IPS-11a (cell line): ENCODE data around the gene PARP12.

Experiments
- H3K4me3 ChIP-seq: one replicate; pipeline ENCODE4 v1.5.1; 2013; ENCODE audit warnings: low read depth, low read length, control low read depth

PARP12 gene

DNA sequence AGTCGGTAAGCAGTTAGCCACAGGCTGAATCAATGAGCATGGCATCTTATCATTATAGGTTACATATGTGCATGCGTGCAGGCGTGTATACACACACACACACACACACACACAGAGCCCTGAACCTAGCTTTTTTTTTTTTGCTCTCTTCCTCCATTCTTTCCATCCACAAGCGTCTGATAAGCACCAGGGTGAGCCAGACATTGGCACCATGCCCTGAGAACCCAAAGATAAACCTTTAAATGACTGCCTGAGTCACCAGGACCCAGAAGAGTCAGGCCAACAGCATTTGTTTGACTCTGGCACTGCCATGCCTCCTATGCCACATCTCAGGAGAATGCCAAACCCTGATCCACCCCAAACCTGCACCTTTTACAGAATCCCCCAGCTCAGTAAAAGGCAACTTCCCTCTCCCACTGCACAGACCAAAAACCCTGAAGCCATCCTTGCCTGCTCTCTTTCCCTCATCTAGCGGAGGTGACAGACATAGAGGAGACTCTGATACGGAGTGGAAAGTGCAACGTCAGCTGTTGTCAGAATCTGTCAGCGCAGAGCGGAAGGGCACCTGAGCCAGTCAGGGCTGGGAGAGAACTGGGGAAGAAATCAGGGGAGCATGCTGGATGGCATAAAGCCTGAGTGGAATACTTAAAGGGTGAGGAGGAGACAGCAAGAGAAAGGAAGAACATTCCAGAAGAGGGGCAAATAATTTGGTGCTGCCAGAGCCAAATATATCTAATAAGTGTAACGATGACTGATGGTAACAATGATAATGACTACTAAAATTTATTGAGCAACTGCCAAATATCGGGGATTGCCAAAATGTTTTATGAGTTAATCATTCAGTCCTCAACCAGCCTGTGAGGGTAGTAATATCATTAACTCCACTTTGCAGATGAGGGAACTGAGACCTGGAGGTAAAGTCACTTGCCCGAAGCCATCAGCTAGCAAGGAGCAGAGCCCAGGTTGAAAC is 3.2 kb downstream of the PARP12 start:
- H3K4me3 ChIP-seq: no peak overlapping the region

DNA sequence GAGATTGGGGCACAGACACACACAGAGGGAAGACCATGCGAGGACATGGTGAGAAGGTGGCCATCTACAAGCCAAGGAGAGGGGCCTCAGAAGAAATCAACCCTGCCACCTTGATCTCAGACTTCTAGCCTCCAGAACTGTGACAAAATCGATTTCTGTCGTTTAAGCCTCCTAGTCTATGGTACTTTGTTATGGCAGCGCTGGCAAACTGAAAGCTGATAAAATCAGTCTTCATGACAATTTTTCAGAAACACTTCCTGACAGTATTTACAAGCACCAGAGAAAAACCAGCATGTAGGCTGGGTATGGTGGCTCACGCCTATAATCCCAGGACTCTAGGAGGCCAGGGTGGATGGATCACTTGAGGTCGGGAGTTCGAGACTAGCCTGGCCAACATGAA is 4.2 kb downstream of the PARP12 start:
- H3K4me3 ChIP-seq: no peak overlapping the region

DNA sequence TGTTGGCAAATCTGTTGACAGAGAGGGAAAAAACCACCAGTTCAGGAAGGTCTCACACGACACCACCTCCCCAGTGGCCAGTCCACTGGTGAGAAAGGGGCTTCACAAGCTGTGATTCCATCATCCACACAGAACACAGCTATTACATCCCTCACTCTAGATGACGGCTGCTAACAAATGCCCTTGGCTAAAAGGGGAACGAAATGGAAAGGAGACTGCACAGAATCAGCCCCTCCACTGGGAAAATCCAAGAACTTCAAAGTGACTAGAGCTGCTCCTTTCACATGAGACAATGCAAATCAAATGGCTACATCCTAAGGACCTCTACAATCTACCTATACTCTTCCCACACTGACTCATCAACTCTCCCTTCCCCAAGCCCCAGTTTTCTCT is 5.6 kb downstream of the PARP12 start:
- no peak overlapping the region for H3K4me3 ChIP-seq

DNA sequence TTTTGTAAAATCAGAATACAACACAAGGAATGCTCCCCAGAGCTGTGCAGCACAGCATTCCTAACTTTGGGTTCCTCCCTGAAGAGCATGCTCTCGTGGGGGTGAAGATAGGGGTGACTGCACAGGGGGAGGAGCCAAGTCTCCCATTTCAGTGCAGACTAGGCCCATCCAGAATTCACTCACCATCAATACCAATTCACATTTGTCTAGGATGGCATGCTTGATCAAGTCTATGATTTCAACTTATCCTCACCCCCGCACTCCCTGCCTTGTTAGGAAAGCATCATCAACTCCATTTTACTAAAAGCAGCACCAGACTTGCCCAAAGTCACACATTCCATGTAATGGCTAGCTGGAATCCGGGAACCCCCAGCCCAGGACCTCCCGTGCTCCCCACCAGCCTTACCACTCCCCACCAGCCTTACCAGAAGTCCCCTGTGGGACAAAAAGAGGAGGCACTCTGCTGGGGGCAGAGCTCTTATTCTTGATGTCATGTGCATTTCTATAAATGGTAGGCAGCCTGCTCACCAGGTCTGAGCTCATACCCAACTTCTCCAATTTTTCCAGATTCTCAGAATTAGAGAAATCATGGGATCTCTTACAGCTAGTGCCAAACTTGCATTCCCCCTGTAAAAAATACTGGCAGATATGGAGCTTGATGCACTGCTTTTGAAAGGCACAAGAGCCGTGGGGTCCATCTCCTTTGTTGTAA is 6.2 kb downstream of the PARP12 start:
- H3K4me3 ChIP-seq: no peak overlapping the region

DNA sequence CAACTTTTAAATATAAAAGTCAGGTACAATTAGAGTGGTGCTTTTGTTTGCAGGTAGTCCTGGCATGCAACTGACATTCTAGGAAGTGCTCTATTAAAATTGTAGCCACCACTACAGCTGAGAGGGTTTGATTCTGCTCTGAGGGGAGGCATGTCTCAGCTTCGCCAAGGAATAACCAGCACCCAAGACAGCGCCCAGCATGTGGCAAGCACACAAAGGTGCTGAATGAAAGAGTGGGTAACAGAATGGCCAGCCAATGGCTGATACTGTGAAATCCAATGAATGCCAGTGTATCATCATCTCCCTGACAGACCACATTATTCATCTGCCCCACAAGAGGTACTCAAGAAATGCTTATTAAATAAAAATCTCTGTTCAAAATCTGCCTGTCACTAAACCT is 6.9 kb downstream of the PARP12 start:
- H3K4me3 ChIP-seq: no peak overlapping the region

DNA sequence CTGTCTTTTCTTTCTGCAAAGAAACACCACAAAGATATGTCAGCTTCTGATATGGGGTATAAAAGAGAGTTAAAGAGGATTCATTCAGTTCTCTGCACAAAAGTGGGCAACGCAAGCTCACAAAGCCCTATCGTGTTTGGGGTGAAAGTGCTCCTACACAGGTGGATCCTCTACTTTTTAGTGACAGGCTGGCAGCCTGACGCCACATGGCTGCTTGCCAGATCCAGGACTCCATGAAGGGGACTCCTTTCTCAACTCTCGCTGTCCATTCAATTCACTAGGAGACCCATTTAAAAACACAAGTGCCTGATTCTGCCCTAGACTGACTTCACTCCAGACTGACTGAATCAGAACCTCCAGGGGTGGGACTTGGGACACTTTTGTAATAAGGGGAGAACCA is 8.0 kb downstream of the PARP12 start:
- no peak overlapping the region for H3K4me3 ChIP-seq

DNA sequence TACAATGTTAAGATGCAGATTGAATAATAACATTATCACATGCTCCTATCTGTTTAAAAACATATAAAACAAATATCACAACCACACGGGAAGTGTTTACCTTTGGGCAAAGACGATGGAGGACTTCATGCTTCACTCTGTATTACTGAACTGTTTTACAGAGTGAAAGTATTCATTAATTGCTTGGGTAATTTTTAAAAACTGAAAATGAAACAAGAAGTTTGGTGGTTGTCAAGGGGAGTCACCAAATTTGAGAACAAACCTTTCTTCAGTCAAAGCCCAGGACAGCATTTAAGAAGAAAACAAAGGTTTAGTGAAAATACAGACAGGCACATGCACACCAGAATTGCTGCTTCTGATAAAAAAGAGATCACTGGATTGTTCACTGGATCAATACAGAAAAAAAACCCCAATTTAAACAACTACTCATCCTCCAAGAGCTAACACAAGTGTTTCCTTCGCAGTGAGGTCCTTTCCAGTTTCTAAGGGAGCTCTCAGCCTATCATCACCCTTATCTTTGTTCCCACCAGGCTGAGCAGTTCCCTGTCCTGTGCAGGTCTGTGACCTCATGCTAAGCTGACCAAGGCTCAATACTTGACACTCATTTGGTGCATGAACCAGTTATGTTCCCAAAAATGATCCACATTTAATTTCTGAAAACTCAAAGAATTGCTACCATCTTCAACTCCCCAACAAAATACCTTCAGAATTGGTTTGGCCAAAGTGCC is 8.8 kb downstream of the PARP12 start:
- H3K4me3 ChIP-seq: no peak overlapping the region

DNA sequence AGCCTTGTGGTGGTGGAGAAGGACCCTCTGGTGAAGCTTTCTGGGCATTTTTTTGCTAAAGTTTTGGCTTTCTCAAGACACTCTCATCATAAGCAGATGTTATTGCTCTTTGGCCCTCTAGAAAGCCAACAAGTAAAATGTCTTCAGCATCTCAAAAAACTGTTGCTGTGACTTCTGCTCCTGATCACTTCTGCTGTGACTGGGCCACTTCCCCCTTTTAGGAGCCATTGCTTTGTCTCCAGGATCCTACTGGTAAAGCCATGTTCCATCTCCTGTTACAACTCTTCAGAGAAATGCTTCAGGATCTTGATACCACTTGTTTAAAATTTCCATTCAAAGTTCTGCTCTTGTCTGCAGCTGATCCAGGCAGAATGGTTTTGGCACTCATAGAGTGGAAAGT is 10.9 kb downstream of the PARP12 start:
- H3K4me3 ChIP-seq: no peak overlapping the region

DNA sequence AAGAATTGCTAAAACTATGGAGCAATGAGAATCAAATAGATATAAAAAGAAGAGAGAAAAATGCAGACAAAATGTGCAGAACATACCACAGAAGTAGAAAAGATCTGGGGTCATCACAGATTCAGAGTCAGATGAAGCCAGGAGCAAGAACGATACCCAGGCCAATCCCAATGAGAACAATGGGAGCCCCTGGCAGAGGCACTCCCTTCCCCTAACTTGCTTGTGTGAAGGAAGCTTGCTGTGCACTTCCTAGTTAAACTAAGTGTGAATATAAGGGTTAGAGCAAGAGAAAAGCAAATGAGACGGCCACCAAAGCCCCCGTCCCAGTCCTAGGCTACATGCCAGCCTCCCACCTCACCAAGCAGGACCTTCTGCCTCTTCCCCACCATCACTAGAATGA is 12.7 kb downstream of the PARP12 start:
- H3K4me3 ChIP-seq: no peak overlapping the region

DNA sequence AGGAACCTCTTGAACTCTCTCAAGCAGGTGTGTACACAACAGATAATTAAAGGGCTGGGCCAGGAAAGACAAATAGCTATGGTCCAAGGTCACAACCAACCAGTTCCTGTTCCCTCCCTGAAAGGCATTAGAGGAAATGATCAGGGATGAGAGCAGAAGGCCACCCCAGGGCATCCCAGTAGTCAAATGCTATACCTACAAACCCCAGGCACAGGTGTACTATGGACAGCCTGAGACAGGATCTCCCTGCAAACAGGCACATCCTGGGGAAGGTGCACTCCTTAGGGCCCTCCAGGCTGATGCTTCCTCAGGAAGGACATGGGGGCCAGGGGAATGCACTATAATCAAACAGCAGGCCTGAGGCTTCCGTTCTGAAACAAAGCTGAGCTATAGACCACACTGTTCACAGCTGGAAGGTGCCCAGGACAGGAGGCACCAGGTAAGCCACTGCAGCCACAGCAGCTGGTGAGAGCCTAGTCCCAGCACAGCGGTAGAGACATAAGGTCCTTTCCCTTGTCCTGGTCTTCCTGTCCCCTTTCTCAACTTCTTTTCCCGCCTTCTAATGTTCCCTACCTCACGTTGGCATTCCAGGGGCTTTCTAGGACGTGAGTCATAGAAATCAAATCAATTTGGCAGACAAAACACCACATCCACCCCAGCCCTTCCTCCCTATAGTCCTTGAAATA is 13.3 kb downstream of the PARP12 start:
- H3K4me3 ChIP-seq: no peak overlapping the region

DNA sequence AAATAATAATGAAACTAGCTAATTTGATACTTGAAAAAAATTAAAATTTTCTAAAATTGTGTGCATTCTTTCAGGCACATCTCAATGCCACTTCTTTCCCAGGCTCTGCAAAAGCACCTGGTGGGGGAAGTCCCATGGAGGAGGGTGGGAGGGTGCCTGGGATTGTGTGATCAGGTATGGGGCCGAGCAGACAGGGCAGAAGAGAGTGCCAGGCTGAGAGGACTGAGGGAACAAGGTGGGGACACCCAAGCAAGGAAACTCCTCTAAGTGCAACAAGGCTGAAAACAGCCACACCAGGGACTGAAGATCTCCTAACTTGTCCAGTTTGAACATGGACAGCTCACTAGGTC is 13.8 kb downstream of the PARP12 start:
- no peak overlapping the region for H3K4me3 ChIP-seq

DNA sequence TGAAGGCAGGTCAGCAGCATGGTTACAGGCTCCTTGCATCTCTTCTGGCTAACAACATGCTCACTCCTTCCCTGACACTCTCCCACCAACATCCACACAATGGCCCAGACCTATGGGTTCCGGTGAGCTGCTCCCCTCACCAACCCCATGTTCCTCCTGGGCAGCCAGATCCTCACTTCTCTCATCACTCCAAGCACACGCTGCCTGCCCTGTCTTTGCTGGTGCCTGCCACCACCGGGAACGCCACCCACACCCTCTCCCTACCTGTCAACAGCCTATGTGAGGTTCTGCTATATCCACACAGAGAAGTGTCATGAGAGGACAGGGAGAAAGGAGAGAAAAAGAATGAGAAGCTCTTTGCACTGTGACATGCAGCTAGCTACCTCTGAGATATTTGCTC is 14.6 kb downstream of the PARP12 start:
- no peak overlapping the region for H3K4me3 ChIP-seq

DNA sequence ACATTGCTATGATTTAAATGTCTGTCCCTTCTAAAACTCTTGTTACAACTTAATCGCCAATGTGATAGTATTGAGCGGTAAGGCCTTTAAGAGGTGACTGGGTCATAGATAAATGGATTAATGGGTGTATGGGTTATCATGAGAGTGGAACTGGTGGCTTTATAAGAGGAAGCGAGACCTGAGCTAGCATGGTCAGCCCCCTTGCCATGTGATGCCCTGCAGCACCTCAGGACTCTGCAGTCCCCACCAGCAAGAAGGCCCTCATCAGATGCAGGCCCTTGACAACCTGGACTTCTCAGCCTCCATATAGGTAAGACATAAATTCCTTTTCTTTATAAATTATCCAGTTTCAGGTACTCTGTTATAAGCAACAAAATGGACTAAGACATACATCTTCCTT is 15.6 kb downstream of the PARP12 start:
- no peak overlapping the region for H3K4me3 ChIP-seq

DNA sequence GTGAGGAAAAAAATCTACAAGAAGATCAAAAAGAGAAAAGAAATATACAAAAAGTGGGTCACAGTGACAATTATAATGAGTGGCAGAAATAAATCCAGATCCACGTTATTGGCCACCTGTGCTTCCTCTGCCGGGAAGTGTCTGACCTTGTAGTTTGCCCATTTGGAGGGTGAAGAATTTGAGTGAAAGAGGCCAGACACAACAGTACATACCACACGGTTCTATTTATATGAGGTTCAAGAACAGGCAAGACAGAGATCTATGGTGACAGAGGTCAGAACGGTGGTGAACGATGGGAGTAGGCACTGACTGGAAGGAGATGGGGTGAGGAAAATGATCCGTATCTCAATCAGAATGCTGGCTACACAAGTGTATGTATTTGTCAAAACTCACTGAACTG is 17.1 kb downstream of the PARP12 start:
- no peak overlapping the region for H3K4me3 ChIP-seq

DNA sequence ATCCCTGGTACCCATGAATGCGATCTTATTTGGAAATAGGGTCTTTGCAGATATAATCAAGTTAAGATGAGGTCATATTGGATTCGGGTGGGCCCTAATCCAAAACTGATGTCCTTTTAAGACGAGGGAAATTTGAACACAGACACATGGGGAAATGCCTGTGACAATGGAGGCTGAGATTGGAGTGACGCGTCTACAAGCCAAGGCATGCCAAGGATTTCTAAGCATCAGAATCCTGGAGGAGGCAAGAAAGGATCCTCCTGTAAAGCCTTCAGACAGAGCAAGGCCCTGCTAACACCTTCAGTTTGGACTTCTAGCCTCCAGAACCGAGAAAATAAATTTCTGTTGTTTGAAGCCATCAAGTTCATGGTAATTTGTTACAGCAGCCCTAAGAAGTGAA is 18.5 kb downstream of the PARP12 start:
- H3K4me3 ChIP-seq: no peak overlapping the region

DNA sequence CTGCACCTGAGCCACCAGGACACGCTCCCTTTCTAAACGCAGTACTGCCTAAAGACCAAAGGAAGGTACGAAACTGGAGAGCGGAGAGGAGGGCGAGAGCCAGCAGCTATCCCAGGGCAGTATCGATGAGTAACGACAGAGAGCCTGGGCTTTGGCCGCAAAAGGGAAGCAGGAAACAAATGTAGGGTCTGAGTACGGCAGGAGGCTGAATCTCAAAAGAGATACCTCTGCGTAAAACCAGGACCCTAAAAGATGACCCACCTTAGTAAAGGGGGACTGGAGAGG is 20.4 kb downstream of the PARP12 start:
- H3K4me3 ChIP-seq: no peak overlapping the region

DNA sequence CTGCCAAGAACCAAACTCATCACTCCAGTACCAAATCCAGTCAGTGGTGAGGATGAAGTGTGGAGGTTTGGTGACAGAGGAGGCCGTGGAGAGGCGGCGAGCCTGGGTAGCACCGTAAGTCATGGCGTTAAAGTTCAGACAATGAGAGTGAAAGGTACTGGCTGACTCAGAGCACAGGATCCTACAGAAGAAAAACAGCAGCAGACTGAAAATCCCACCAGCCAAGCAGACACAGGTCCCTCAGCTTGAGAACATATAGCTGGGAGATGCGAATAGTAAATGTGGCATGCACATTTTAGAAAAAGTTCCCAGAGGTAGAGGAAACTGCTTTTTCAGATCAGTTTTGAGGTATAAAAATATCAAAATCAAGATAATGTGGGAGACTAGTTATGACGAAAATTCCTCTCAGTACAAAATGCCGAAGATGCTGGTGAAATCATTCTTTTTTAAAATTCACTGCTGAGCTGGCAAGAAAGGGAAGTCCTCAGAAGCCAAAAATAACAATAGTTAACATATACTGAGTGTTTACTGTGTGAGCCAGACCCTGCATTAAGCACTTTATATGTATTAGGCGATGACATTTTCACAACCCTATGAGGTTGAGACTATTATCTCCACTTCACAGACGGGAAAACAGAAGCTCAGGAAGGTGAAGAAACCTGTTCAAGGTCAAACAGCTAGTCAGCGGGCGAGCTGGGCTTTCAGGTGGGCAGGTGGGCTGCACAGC is 20.9 kb downstream of the PARP12 start:
- H3K4me3 ChIP-seq: no peak overlapping the region

DNA sequence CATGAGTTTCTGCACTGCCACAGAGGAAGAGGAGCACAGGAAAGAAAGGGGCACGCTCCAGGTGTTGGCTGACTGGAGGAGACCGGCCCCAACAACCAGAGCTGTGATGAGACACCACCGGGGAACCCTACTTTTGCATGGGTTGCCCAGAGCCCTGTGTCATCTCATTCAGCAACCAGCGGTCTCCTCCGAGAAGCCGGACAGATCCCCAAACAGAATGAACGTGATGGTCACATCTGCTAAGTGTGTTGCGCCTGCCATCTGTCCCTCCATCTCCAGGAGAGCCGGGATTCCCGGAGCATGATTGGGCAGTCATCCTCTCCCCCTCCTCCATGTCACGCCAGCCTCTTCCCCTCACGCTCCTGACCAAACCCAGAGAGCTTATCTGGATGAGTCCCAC is 22.9 kb downstream of the PARP12 start:
- H3K4me3 ChIP-seq: no peak overlapping the region

DNA sequence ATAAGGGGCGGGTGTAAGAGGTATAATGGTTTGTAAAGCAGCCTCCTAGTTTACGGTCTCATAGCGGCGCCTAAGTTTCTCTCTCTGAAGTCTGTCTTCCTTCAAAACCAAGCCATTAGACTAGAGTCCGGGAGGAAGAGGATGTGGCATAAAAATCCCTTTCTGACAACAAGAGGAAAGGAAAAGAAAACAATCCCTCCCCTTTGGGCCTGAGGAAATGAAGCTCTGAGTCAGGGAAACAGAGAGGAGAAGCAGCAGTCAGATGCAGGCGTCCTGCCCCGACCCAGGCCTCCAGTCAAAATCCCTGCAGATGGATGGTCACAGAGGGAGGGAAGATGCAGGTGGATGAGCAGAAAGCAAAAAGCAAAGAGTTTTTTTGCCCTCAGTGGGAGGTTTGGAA is 23.7 kb downstream of the PARP12 start:
- H3K4me3 ChIP-seq: no peak overlapping the region

DNA sequence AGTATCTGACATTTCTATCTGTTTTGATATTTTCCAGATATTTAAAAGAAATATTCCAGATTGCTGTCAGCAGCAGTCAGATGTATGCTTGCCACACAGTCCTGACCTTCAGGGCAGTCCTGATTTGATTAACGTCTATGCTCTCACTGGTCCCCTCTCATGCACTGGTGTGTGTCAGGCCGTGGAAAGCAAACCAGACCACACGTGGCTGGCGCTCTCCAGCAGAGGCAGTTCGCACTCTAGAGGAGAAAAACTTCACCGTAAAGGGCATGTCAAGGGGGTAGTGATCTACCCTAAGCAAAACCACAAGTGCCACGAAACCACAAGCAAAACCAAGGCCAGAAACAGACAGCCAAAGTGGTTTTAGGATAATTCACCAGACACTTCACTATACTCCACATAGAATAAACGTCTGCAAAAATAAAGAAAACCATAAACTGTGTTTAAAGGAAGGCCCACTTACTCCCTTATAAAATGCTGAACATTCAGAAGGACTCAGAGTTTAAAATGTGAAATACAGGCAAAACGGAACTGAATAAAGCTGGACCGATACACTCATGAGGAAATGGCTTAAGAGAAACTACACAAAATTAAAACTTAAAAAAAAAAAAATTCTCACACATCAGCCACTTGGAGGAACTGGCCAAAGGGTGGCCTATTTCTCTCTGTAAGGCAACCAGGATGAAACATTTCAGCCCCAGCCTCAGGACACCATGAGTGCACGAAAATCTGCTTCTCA is 26.4 kb downstream of the PARP12 start:
- H3K4me3 ChIP-seq: no peak overlapping the region
